Stimulated activated CD4-positive, alpha-beta T cell treated with anti-CD3 and anti-CD28 coated beads, Interleukin-15, amount 100 ng/mL, for 24 hours (primary cell): ENCODE results near the gene ASTN1.

ENCODE experiments used
- DNase-seq: peaks from one replicate; pipeline ENCODE4 v3.0.0-alpha.2; 2020

ASTN1 gene

DNA sequence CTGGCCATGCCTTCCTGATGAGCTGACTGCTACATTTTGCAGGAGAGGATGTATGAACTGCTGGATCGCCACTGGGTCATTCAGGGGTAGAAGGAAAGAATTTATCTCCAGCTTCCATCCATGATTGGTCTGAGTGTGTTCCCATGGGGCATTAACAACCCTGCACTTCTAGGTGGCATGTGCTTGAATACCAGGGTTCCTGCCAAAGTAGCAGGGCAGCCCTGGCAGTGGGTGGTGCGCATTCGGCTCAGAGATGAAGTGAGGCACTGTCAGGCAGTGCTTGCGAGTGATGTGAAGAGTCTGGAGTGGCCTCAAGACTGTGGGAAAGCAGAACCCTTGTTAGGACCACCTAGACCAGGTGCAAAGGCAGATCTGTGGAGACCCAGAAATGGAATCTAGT is 294.9 kb downstream of the ASTN1 start:
- no peak for DNase-seq

- DNase-seq = no peak
Measured at GRCh38 chr1:176866011-176866714, 298.3 kb downstream of the ASTN1 start.

GRCh38 chr1:176864211-176864610 is 300.3 kb downstream of the ASTN1 start:
- DNase-seq = no peak

GRCh38 chr1:176863613-176864012 is 300.9 kb downstream of the ASTN1 start:
- DNase-seq = no peak

GRCh38 chr1:176858433-176858916 is 306.0 kb downstream of the ASTN1 start:
- DNase-seq = no peak

DNA sequence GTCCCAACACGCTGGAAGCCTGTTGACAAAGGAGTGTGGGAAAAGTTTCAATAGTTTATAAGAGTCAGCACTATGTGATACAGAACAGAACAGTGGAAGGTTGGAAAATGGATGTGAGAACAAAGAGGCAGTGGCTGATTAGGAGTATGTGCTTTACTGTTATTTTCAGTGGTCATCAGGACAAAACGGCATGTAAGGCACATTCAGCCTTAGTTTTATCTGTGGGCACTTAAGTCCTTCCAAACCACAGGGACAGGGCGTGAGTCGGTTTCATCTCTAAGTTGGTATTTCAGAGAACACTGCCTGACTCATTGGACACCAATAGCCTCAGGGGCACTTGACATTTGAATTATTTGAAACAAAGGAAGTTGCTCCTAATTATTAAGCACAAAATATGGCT is 306.9 kb downstream of the ASTN1 start:
- DNase-seq = no peak

DNA sequence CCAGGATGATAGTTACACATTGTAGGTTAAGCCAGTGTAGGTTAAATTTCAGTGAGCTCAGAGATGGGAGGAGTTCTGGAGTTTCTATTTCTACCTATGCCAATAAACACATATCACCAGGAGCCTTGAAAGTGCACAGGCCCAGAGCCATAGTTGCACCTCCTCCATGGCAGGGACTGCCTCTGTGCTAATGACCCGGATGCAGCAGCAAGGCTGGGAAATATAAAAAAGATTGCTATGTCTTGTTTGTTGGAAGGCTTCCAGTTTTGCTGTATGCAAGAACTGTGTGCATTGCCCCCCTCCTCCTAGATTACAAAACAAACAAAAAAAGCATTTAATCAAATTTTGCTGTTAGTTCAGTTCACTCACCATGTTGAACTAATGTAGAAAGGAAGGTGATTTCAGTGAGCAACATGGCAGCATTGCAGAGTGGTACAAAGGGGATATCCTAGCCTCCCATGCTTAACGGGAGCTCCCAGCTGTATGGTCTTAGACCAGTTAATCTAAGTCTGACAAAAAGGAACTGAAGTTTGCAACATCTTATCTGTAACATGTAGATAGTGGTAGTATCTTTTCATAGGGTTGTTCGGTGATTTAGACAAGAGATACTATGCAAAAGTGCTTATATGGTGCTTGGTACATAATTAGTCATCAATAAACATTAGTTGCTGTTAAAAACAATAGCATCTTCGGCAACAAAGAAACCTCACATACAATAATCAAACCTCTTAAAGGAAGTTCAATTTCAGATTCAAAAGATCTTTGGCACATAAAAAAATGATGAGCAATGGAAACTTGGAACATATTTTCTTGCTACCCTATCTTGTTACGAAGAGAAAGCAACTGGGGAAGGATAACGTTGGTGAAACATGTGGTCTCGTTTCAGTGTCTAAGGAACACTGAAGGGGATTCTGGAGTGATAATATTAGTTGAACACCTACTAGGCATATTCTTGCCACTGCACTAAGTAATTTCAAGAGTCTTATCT is 309.5 kb downstream of the ASTN1 start:
- DNase-seq = no peak

DNA sequence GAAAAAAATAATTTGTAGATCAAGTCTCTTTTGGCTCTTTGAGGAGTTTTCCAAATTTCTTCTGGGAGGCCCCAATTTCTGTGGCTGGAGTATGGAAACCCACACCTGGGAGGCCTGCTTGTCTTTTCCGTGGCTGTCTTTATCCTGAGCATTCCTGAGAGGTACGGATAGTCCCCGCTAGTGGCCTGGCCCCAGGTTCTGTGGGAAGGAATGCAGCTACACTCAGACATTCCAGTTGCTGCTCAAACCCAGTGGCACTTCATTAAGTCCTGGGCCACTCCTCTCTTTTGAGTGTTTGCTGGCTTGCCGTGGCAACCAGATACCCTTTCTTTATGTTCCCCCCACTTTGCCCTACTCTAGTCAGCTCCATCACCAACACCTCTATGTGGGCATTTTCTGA is 310.4 kb downstream of the ASTN1 start:
- DNase-seq = no peak

GRCh38 chr1:176853503-176853902 is 311.0 kb downstream of the ASTN1 start:
- no peak for DNase-seq

- DNase-seq = no peak
Measured at GRCh38 chr1:176852124-176852523, 312.4 kb downstream of the ASTN1 start.

DNA sequence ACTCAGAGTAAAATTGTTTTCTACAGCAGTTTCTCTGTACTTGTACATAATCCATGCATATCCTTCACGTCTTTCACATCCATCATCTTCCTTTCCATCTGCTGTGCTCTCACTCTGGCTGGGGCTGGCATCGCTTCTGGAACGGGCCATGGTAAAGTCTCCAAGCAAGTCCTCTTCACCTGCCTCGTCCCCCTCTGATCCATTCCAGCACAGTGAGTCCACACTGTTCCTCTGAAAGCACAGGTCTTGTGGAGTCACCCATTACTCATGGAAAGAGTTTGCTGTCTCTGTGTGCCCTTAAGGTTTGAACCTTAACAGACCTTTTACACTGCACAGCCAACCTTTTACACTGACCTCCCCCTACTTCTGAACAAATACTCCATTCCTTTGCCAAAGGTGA is 313.6 kb downstream of the ASTN1 start:
- DNase-seq = no peak

DNA sequence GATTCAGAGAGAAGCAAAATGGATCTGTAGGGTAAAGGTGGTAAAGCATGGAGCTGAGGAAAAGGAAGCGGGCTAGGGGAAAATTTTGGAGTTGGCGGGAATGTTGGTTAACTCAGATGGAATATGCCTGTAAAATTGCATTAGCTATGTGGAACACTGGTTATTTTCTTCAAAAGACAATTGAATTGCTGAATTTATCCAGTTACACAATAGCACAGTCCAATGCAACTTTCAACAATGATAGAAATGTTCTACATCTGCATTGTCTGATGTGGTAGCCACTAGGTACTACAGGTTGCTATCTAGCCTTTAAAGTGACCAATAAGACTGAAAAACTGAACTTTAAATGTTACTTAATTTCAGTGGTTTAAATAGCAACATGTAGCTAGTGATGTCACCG is 315.2 kb downstream of the ASTN1 start:
- no peak for DNase-seq

DNA sequence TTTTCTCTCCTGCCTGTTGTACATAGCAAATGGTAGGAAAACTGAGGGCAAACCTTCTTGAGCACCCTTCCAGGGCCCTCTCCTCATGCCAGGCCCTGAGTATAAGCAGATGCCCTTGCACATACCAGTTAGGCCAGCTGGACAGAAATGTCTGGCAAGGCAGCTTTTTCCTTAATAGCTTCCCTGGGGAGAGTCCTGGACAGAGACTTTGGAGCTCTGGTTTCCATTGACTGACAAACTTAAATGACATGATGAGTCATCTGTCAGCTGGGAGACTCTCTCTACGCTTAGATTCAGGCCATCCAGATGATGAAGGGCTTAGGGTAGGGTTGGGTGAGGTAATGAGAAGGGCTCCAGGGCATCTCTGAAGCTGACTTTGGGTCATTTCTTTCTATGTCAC is 317.5 kb downstream of the ASTN1 start:
- no peak for DNase-seq

GRCh38 chr1:176843352-176844297 is 320.9 kb downstream of the ASTN1 start:
- DNase-seq = peak; percentile 3

- DNase-seq = no peak
Measured at GRCh38 chr1:176841238-176841637, 323.3 kb downstream of the ASTN1 start.

GRCh38 chr1:176839216-176839615 is 325.3 kb downstream of the ASTN1 start:
- DNase-seq = no peak

DNA sequence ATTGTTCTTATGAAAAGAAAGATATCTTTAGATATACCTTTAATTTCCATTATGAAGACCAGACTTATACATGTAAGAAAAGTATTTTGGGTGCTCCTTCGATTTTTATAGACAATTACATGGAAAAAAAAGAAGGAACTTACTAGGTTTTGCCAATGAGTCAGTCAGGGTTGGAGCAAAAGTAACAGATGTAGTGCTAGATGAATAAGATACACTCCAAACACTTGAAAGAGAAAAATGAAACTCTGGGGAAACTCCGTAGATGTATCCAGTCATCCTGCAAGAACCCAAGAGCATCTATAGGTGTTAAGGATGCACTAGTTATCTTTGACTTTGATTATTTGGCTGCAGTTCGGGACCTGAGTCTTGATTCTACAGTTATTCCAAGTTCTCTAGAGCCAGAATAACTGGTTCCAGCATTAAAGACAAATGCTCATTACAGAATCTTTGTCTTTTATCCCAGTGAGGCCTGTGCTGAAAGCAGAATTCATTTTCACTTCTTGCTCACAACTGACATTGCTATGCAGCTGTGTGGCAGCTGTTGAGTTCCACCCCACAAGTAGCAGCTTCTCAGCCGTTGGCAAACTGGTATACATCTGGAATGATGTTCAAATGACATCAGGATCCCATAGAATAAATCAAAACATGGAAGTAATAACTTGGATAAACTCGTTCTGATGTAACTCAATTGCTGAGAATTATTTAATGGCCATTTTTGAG is 326.1 kb downstream of the ASTN1 start:
- no peak for DNase-seq

DNA sequence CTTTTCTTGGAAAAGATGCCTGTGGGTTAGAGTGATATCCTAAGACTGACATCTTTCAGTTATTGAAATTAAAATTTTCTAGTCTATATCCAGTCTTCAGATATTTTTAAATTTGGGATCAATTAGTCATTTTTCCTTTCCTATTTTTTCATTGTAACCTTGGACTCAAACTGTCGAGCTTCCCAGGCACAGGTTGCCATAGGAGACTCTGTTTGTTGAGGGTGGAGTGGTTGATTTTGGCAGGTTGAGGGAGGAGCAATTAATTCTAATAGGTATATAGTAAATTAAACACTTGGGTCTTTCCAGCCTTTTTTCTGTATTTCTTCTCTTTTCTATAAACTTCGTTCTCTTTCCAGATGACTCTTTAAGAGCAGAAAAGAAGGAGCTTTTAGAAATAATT is 326.8 kb downstream of the ASTN1 start:
- DNase-seq = no peak

DNA sequence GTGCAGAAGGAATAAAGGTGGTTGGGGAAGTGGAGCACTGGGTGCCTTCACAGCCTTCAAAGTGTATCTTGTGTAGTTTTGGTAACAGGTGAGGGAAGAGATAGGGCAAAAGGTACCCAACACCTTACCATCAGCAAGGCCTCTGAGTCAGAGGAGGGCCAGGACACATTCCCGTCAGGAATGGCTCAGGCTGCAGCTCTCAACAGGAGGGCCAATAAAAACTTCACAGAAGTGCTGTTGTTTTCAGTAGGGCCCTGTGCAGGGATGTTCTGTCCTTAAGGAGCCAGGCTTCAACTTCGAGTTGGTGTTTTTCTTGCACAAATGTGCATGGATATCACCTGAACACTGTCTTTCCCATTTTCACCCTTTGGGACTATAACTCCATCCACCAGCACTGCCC is 333.4 kb downstream of the ASTN1 start:
- no peak for DNase-seq

DNA sequence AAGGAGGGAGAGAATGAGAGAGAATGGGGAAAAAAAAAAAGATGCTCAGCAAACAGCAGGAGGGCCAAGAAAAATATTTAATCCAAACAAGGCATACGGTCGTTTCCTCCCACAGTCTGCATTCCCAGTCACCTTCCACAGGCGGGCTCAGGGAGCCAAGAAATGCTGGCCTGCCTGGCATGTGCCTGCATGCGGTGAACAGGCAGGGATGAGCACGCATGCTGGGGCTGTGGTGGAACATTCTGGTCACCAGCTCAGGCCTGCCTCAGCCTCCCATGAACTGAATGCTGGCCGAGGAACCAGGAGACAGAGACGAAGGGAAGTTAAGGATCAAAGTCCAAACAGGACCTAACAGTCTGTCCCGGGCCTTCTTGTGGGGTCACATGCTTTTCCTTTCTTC is 335.3 kb downstream of the ASTN1 start:
- DNase-seq = no peak

DNA sequence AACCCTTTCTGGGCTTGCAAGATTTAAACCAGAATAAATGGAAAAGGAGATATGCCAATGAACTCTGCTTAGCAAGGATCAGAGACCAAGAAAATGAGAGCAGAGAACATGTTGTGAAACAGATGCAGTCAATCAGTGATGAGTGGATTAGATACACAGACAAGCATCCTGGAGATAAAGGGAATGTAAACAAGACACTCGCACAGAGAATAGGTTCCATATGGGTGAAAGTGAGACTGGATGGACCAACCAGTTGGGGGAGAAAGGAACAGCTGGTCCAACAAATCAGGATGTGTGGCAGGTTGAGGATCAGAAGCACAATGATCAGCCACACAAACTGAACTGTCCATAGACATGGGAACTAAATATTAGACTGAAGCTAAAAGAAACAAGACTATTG is 338.2 kb downstream of the ASTN1 start:
- no peak for DNase-seq

DNA sequence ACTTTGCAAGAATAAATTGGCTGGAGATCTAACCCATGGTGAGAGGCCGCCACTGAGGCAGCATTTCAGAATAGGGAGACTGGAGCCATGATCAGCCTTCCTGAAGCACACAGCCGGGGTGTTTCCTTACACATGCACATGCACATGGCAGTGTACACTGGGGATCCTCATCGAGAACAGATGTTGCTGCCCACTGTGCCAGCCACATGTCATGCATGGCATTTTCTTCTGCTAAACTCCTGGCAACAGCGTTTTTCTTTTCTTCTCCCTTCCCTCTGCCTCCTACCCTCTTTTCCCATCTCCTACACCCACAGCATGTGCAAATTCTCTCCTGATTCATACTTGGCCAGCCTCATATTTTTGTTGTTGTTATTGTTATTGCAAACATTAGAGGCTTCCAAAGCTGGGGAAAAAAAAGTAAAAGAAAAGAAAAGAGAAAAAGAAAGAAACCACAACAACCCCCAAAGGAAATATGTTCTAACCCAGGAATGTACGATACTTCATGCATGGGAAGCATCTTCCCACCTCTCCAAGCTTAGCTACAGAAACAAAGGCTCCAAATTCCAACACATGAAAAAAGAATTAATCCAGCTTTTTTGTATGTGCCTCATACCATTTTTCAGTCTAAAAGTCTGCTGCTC is 344.0 kb downstream of the ASTN1 start:
- no peak for DNase-seq
